Midbrain (tissue), 1 donor: ENCODE data around the gene PIGN.
A peak's percentile ranks its signal among the peaks of the same experiment; 100 is the strongest.

Experiments
- DNase-seq: peaks from one replicate; lab custom pipeline; 2025; lab: John Stamatoyannopoulos, UW

PIGN gene, protein sequence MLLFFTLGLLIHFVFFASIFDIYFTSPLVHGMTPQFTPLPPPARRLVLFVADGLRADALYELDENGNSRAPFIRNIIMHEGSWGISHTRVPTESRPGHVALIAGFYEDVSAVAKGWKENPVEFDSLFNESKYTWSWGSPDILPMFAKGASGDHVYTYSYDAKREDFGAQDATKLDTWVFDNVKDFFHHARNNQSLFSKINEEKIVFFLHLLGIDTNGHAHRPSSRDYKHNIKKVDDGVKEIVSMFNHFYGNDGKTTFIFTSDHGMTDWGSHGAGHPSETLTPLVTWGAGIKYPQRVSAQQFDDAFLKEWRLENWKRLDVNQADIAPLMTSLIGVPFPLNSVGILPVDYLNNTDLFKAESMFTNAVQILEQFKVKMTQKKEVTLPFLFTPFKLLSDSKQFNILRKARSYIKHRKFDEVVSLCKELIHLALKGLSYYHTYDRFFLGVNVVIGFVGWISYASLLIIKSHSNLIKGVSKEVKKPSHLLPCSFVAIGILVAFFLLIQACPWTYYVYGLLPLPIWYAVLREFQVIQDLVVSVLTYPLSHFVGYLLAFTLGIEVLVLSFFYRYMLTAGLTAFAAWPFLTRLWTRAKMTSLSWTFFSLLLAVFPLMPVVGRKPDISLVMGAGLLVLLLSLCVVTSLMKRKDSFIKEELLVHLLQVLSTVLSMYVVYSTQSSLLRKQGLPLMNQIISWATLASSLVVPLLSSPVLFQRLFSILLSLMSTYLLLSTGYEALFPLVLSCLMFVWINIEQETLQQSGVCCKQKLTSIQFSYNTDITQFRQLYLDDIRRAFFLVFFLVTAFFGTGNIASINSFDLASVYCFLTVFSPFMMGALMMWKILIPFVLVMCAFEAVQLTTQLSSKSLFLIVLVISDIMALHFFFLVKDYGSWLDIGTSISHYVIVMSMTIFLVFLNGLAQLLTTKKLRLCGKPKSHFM

DNA sequence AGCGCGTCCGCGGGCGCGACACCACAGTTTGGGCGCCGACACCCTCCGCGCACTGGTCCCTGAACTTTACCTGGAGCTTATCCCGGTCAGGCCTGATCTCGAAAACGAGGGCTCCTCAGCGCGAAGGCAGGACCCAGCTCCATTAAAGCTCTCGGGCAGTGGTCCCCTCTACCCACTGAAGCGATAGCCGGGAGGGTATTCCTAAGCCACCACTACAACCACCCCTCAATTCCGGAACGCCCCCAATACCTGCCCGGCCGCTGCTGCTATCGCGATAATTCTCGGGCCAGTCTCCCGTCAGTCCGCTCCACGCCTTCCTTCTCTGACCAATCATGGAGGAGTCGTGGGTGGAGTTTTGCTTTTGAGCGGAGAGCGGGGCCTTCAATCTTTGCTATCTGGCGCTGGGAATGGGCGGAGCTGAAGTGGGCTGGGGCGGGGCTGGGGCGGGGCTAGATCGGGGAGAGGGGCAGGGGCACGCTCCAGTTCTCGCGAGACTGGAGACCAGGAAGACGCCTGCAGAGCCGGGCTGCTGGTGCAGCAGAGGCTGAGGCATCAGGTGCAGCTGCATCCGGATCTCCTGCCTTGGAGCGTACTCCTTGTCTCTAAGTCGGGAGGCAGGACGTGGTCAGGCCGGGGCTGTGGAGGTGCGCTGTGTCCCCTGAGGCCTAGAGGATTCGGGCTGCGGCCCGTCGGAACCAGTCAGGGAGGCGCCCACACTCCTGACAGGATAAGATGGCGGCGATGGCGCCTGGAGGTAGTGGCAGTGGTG lies at the start of gene PIGN, which contains the start of gene RELCH:
PIGN (minus strand) TSS at position 283 of the 769 bp plus-strand sequence. CDS start 25,703 bp downstream, outside the sequence.
RELCH (plus strand) TSS at position 482 of the 769 bp plus-strand sequence; CDS start at position 733, 251 bp downstream.
- DNase-seq = peak; percentile 99

DNA sequence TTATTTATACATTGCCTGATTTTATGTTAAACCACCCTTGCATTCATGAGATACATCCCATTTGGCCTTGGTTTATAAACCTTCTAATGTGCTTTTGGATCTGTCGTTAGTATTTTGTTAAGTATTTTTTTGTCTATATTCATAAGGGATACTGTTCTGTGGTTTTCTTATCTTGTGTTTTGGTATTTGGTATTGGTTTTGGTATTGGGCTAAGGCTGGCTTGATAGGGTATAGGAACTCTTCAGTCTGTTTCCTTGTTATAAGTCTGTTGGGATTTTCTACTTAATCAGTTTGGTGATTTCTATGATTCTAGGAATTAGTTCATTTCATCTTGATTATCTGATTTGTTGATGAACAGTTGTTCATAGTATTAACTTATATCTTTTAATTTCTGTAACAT lies 49.4 kb upstream of the PIGN start:
- DNase-seq = no peak

DNA sequence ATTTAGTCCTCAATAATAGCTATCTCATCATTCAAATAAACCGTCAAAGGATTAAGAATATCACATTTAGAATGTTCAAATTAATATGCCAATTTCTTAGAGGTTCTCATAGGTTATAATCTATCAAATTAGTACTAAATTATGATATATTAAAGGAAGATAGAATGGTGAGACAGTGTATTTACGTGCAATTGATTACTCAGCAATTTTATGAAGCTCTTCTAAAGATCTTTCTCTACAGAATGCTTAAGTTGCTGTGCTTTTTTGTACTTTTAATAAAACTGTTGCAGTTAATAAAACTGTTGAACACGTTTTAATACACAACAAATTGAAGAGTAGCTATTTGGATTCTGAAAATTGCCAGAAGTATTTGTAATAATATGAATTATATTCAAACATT lies 39.2 kb upstream of the PIGN start:
- DNase-seq = no peak

DNA sequence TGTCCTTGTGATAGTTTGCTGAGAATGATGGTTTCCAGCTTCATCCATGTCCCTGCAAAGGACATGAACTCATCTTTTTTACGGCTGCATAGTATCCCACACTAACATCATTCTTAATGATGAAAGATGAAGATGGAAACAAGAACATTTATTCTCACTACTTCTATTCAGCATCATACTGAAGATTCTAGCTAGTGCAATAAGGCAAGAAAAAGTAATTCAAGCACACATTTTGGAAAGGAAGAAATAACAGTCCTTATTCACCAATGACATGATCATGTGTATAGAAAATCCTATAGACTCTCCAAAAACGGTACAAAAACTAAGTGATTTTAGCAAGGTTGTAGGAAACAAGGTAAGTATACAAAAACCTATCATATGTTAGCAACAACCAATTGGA lies 37.4 kb upstream of the PIGN start:
- DNase-seq = no peak

DNA sequence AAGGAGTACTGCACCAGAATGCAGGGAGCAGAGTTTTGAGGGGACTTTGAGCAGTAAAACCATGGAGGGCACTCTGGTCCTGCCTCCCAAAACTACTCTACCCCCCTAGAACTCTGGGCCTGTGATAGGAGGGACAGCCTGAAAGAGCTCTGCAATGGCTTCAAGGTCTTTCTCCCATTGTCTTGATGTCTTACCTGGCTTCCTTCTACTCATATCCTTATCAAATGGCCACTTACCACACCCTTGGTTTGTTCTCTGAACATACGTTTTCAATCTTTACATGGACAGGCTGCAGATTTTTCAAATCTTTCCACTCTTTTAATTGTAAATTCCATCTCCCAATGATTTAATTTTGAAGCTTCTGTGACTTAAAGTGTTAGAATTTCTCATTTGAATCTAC lies 27.9 kb upstream of the PIGN start:
- DNase-seq = no peak

DNA sequence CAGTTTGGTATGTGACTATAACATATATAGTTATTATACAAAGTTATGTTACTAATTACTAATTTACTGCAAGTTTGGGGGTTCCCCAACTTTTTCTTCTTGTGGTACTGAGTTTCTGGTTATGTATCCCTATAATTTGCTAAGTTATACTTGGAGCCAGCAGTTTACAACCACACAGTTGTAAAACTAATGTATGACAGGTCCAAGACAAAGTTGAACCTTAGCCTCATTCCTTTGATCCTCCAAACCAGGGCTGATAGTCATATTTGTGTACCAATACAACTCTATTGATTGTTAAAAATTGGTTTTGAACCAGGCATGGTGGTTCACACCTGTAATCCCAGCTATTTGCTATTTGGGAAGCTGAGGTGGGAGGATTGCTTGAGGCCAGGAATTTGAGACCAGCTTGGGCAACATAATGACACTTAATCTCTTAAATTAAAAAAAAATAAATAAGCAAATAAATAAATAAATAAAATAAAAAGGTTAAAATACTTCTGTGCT lies 24.5 kb upstream of the PIGN start:
- no peak for DNase-seq

DNA sequence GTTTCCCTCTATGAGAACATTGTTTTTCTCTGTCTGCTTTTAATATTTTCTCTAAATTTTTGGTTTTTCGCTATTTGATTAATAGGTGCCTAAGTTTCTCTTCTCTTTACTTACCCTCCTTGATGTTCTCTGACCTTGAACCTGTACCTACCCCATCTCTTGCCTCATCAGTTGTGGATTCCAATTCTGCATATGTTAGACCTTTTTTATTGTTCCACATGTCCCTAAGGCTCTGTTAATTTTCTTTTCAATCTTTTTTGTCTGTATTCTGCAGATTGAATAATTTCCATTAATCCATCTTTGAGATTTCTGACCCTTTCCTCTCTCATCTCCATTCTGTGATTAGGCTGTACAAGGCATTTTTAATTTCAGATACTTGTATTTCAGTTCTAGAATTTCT lies 23.3 kb upstream of the PIGN start:
- DNase-seq = no peak

DNA sequence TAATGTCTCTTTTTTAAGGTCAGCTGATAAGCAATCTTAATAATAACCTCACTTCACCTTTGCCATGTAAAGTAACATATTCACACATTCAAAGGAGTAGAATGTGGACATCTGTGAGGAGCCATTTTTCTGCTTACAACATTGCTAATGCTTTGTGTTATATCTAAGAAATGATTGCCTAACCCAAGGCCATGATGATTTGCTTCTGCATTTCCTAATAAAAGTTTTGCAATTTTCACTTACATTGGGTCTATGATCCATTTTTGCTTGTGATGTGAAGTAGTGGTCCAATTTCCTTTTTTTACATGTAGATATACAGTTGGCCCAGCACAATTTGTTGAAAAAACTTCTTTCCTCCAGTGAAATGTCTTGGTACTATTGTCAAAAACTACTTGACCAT lies 22.2 kb upstream of the PIGN start:
- DNase-seq = no peak

DNA sequence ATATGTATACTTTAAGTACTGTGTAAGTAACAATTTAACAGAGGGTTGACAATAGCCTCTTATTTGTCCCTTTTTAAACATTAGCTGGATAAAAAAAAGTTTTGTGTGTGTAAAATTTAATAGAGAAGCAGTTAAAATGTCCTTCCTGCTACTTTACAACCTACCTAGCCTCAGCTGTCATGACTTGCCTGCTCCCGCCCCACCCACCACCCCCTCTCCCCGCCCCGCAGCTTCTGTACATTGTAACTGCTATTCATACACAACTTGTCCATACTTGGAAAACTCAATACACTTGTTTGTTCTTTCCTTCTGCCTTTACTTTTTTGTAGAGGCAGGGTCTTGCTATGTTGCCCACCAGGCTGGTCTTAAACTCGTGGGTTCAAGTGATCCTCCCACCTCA lies 19.7 kb upstream of the PIGN start:
- DNase-seq = no peak

DNA sequence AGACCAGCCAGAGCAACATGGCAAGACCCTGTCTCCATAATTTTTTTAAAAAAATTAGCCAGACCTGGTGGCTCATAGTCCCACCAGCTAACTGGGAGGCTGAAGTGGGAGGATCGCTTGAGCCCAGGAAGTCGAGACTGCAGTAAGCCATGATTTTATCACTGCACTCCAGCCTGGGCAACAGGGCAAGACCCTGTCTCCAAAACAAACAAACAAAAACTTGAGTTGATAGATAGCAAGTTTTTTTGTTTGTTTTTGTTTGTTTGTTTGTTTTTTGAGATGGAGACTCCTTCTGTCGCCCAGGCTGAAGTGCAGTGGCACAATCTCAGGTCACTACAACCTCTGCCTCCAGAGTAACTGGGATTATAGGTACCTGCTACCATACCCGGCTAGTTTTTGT lies 19.0 kb upstream of the PIGN start:
- no peak for DNase-seq

DNA sequence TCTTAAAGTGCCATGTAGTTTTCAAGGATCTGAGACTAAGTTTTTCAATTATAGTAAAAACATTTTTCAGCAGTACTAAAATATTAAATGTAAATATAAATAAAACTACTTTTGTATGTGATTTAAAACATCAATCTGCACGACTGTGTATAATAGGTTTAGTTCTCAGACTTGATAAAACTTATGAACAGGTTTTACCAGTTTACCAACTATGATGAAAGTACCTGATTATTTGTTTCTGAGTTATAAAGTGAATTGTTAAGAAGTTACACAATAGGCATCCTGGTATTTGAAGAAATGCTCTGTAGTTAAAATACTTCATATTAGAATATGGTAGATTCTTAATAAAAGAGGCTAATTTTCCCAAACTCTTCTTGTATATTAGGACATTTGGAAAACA lies 15.0 kb upstream of the PIGN start:
- DNase-seq = no peak

DNA sequence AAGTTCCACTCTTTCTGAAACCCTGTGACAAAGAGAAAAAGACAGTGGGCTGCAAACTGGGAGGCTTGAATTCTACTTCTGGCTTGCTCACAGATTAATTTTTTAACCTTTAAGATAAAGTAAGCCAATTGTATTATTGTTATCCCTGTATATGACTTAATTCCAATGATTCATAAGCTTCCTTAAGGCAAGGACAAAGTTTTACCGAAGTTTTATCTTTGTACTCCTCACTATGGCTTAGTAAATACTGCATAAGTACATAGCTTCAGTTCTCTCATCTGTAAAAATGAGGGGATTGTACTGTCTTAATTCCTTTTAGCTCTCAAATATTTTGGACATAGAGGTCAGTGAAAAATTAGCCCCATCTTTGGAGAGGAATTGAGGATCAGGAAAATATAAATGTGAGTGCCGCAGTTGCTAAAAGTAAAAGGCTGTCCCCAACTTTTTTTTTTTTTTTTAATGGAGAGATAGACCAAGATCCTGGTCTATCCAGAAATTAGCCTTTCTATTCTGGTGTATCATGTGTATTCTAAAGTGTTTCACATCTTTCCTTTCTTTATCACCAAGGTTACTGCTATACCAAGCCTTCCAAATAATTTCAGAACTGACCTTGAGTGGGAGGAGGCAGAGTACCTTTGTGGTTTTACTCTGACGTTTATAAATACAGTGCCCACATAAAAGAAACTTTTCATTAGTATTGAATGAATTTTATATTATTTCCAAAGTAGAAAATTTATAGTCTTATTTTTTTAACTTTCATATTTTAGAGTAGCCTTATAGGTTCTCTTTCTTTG lies 13.5 kb upstream of the PIGN start:
- DNase-seq = no peak

DNA sequence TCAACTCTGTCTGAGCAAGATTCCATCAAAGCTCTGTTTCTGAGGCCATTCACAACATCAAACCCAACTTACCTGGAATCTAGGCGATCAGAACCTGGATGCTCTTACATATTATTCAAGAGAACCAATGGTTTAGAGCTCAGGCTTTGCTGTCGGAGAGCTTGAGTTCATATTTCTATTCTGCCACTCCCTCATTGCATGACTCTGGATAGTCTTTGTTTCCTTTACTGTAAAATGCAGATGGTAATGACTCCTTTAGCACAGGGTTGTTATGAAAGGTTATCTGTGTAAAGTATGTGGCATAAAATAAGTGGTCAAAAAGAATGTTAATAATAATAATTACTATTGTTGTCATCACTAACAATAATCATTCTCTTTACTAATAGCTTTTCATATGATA lies 12.8 kb upstream of the PIGN start:
- DNase-seq = no peak

DNA sequence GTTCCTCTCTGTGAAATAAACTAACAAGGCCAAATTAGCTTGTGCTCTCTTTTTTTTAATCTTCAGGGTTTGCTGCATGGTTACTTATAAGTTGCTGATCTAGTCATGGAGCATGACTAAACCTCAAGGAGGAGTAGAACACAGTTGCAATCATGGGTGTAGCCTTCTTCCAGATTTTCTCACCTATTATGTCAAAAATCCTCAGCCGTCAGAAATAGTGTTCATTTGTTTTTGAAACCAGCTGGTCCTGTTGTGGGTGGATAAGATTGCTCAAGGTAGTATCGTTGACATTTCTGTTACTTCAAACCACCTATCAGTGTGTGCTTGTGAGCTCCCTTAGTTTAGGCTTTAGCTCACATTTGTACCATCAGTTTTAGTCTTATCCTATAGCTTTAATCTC lies 11.4 kb upstream of the PIGN start:
- no peak for DNase-seq

DNA sequence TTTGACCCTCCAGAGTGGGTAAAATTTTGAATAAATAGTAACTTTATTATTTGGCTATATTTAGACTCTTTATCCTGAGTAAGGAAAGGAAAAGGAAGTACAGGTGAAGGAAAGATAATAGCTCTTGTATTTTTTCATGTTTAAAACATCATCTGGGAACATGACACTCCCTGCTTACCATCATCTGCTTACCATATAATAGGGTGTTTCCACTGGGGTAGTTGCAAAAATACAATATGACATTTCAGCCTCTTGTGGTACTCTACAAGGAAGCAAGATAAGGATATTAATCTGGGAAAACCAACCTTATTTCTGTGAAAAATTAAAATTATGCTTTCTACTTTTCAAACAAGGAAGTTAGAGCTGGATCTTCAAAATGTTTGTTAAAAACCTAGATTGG lies 10.1 kb upstream of the PIGN start:
- no peak for DNase-seq

DNA sequence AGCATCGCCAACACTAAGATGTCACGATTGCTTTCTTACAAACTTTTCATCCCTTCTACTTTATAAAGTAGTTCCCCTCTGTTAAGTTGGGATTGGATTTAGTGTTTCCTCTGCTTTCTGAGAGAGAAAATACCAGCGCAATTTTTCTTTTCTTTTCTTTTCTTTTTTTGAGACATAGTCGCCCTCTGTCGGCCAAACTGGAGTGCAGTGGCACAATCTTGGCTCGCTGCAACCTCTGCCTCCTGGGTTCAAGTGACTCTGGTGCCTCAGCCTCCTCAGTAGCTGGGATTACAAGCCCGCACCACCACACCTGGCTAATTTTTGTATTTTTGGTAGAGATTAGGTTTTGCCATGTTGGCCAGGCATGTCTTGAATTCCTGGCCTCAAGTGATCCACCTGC lies 9.2 kb upstream of the PIGN start:
- DNase-seq = no peak

DNA sequence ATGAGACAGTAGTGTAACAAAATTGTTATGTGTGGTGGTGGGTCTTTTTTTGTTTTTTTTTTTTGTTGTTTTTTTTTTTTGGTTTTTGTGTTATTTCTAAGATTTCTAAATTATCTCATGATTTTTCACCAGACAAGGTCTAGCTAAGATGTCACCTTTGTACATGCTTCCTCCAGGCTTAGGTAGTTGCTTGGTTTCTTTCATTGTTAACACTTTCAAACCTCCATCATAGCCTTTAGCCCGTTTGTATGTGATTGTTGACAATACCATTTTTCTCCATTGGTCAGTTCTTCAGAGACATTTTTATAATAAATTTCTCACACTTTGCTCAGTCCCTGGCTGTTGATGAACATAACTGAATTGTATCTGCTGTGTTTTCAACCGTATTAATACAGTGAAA lies 2.4 kb upstream of the PIGN start:
- DNase-seq = no peak

DNA sequence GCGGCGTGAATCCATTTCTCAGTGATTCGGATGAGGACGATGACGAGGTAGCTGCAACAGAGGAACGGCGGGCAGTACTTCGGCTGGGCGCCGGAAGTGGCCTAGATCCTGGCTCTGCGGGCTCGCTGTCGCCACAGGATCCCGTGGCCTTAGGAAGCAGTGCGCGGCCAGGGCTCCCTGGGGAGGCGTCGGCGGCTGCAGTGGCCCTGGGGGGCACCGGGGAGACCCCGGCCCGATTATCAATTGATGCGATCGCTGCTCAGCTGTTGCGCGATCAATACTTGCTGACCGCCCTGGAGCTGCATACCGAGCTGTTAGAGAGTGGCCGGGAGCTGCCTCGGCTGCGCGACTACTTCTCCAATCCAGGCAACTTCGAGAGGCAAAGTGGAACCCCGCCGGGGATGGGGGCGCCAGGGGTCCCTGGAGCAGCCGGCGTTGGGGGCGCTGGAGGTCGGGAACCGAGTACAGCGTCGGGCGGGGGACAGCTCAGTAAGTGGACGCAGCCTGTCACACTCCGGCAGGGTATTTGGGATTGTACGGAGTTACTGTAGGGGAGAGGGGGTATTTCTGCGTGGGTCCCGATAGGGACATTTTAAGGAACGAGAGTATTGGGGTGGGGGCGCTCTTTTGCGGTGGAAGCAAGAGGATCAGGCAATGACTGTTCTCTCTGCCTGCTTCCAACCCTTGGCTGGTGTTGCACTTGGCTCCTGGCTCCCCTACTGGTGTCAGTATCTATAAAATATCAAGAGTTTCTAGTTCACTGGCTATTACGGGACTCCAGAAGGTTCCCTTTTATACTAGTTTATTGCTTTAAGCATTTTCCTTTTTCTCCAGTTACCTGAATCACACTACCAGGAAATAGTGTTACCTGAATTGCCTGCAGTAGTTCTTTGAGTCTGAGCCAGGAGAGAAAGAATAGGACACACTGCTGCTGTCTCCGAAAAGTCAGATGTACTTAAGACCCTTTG lies 971 bp upstream of the PIGN start:
- DNase-seq = no peak

DNA sequence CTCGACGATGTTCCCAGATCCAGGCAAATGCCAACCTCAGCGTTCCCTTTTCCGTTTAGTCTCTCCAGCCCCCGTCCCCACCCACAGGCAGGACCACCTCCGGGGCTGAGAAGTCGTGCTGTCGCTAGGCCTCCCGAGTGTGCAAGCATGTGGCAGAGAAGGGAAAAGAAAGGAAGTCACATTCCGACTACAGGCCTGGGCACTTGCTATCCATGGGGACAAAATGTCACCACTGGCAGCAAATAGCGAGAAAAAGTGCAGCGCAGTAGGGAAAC lies 420 bp downstream of the PIGN start:
- DNase-seq = no peak

DNA sequence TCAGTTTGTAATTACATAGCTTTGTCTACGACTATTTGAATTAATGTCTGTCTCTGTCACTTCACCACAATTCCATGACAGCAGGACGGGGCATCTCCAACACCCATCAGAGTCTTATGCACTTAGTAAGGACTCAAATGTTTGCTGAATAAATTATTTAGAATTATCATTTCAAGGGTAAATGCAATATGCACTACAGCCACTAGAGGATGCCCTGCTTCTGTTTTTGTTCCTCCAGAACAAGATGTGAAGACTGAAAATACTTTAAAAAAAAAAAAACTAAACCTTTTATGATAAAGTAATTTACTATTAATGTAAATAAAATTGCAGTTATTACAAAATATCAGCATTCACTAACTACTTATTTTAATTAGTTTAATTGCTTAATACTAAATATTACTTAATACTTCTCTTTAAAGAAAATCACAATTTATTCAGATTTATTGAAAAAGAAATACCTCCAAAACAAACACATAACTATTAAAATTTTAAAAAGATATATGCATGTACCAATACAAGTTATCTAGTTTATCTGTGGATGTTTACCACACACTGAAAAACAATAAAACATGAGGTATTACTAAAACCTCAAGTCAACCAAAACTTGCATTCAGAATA lies 3.2 kb downstream of the PIGN start:
- peak; percentile 66 for DNase-seq
